ENCODE results near the gene ULK4. TPM values are rescaled to one million over a fixed set of nuclear protein-coding genes. Genes with fewer than 3 reads are reported as not detected.

Gene ULK4
- total and polyA plus RNA-seq, 9 of the 15 experiments (the other 6 are each of a cell fraction or from before 2014, with no cell fraction given) = 3.0 to 5.9 (median 3.5) TPM

DNA sequence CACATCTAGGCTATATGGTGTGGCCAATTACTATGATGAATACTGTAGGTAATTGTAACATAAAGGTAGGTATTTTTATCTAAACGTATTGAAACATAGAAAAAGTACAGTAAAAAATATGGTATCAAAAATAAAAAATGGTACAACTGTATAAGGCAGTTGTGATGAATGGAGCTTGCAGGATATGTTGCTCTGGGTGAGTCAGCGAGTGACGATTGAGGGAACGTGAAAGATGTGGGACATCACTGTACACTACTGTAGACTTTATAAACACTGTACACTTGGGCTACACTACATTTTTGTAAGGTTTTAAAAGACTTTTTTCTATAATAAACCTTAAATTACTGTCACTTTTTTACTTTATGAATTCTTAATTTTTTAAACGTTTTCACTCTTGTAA lies 752.3 kb downstream of the ULK4 start:
- TF ChIP-seq ZFX (CRISPR knock-in tag; IDR thresholded peaks at IDR 0.05) (no peak), ZBTB1 (CRISPR knock-in tag; IDR thresholded peaks at IDR 0.05; ENCODE audit: borderline replicate concordance, low read depth) (no peak), ZBTB49 (CRISPR knock-in tag; IDR thresholded peaks at IDR 0.05; ENCODE audit: borderline replicate concordance) (no peak), SAFB (IDR thresholded peaks at IDR 0.05; ENCODE audit: borderline replicate concordance, low read depth, low read length) (no peak), SMAD3 (CRISPR knock-in tag; conservative IDR thresholded peaks at IDR 0.05) (no peak), E2F5 (CRISPR knock-in tag; IDR thresholded peaks at IDR 0.05) (no peak), MXI1 (IDR thresholded peaks at IDR 0.05; ENCODE audit: low read depth, low read length) (no peak), PURB (CRISPR knock-in tag; IDR thresholded peaks at IDR 0.05; ENCODE audit: low read depth) (no peak)
- TF ChIP-seq, protein P1, sequence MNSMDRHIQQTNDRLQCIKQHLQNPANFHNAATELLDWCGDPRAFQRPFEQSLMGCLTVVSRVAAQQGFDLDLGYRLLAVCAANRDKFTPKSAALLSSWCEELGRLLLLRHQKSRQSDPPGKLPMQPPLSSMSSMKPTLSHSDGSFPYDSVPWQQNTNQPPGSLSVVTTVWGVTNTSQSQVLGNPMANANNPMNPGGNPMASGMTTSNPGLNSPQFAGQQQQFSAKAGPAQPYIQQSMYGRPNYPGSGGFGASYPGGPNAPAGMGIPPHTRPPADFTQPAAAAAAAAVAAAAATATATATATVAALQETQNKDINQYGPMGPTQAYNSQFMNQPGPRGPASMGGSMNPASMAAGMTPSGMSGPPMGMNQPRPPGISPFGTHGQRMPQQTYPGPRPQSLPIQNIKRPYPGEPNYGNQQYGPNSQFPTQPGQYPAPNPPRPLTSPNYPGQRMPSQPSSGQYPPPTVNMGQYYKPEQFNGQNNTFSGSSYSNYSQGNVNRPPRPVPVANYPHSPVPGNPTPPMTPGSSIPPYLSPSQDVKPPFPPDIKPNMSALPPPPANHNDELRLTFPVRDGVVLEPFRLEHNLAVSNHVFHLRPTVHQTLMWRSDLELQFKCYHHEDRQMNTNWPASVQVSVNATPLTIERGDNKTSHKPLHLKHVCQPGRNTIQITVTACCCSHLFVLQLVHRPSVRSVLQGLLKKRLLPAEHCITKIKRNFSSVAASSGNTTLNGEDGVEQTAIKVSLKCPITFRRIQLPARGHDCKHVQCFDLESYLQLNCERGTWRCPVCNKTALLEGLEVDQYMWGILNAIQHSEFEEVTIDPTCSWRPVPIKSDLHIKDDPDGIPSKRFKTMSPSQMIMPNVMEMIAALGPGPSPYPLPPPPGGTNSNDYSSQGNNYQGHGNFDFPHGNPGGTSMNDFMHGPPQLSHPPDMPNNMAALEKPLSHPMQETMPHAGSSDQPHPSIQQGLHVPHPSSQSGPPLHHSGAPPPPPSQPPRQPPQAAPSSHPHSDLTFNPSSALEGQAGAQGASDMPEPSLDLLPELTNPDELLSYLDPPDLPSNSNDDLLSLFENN (IDR thresholded peaks at IDR 0.05; ENCODE audit: low read depth in 2 of 2, low read length in 2 of 2) = no peak
- BruUV-seq (replicated peaks) = no TSS peak
- no peaks in the 10 kb centered on the region; the same call in 2 of the 3 replicates for H3K36me3 ChIP-seq (ENCODE audit: control insufficient read depth, insufficient read depth, low read length)

More for the DNA sequence above, 752.3 kb downstream of the ULK4 start:
- Histone ChIP-seq H3K4me2 (ENCODE audit: insufficient read depth, low read length) (no peak overlapping the region), H3K4me3 (no peak overlapping the region), H3K9ac (ENCODE audit: insufficient read depth in 1 of 2, low read depth in 2 of 2, low read length in 2 of 2) (no peak overlapping the region), H4K20me1 (replicated peaks; ENCODE audit: control insufficient read depth, insufficient read depth, low read length) (peaks cover 70% of the 10 kb centered on the region), H3K9me3 (replicated peaks; ENCODE audit: control insufficient read depth, insufficient read depth, low read depth, low read length) (no peaks in the 10 kb centered on the region), H3K79me2 (ENCODE audit: control insufficient read depth, insufficient read depth, low read length) (peaks cover 97% of the 10 kb centered on the region), H3K9me1 (ENCODE audit: control insufficient read depth, insufficient read depth, low read length) (no peaks in the 10 kb centered on the region), H3K27me3 (ENCODE audit: control insufficient read depth in 2 of 2, insufficient read depth in 2 of 2, low read length in 2 of 2) (no peaks in the 10 kb centered on the region), H3K4me1 (replicated peaks in 1 of 2; ENCODE audit: control insufficient read depth in 2 of 2, insufficient read depth in 2 of 2, low read length in 2 of 2) (peaks cover 7 to 30% of the 10 kb centered on the region in 2 experiments; a peak in 4 of 5 replicates), H2AFZ (ENCODE audit: low read depth, low read length) (no peak overlapping the region), H3K27ac (ENCODE audit: extremely low read depth, low read depth, low read length) (no peak overlapping the region)
- ChIA-PET CTCF (ENCODE audit: low intra/inter-chr PET ratio) (no interaction called here), POLR2A (interaction anchor here (5.4 kb wide), 1 partner anchor 10 kb away, joined by 33 read pairs; the partner anchor contains the start of gene CTNNB1)
- DNase-seq (ENCODE audit: extremely low read depth in 1 of 4, low spot score in 3 of 4) = no peak
- ATAC-seq = no peak
- intact Hi-C loops (cut with micrococcal nuclease) = loop anchor here (10.0 kb wide), 1 partner anchor 625 kb away; no protein-coding TSS in a partner anchor
- no peak for FAIRE-seq
- whole genome bisulfite sequencing (ENCODE audit: insufficient coverage, low coverage, missing lambda C conversion rate) = 88% methylated on average over 5 of the region's 5 CpGs
- in situ Hi-C loops (cut with MboI) = no loop called here

All from K562 (cell line).